Stimulated activated CD8-positive, alpha-beta memory T cell treated with anti-CD3 and anti-CD28 coated beads, Interleukin-12 subunit alpha, Interleukin-12 subunit beta, amount 100 ng/mL, for 1 hour (primary cell): Measurements from ENCODE around the gene CYP4F12.
"Not testable (repeated sequence)": the region's sequence is repeated elsewhere in the genome, so short reads cannot be mapped to it uniquely, and the experiment has no call there.

Experiments used
- DNase-seq: peaks from one replicate; pipeline ENCODE4 v3.0.0-alpha.2; 2020; ENCODE audit warnings: low read depth

CYP4F12 gene

DNA sequence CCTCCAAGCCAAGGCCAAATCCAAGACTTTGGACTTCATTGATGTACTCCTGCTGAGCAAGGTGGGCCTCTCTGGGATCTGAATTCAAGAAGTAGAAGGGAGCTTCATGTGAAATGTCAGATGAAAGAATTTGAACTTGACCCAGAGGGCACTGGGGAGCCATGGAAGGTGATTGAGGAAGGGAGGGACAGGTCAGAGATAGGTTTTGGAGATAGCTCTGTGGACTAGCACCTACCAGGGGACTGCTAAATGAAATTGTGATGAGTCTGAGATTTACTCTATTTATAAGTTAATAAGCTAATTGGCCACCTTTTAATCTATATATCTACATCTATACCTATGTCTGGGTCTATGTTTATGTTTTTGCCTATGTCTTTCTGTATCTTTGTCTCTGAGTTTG, 22.8 kb upstream of the CYP4F12 start:
- not testable (repeated sequence) for DNase-seq

- DNase-seq = no peak
Observed at GRCh38 chr19:15651791-15652190, 21.1 kb upstream of the CYP4F12 start.

DNA sequence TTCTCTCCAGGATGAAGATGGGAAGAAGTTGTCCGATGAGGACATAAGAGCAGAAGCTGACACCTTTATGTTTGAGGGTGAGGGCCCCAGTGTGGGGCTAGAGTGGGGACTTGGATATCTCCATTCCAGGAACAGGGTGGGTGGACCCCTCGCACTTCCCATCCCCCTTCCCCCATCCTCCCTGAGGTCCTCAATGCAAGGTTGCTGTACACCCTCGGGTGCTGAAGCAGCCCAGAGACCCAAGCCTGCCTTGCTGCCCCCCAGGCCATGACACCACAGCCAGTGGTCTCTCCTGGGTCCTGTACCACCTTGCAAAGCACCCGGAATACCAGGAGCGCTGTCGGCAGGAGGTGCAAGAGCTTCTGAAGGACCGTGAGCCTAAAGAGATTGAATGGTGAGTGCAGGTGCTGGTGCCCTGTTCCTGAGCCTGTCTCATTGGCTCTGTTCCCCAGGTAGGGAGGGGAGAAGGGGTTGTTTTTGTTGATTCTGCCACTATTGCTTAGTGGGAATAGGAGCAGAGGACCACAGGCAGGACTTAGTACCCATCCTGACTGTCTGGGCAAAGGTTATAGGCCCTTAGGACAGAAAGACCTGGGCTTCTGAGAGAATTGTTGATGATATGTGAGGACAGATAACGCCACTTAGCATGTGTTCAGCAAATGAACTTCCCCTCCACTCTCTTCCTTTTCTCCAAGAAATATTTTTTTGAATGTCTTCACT, 20.2 kb upstream of the CYP4F12 start:
- no peak for DNase-seq

DNA sequence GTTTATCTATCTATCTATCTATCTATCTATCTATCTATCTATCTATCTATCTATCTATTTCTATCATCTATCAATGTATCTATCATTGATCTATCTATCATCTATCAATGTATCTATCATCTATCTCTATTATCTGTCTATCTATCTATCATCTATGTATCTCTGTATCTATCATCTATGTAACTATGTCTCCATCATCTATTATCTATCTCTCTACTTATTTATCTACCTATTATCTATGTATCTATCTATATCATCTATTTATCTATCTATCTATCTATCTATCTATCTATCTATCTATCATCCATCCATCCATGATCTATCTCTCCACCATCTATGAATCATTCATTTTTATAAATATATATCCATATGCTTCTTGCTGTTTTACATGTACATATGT, 16.4 kb upstream of the CYP4F12 start:
- DNase-seq = no peak

- DNase-seq = no peak
Observed at GRCh38 chr19:15663247-15663646, 9.6 kb upstream of the CYP4F12 start.

DNA sequence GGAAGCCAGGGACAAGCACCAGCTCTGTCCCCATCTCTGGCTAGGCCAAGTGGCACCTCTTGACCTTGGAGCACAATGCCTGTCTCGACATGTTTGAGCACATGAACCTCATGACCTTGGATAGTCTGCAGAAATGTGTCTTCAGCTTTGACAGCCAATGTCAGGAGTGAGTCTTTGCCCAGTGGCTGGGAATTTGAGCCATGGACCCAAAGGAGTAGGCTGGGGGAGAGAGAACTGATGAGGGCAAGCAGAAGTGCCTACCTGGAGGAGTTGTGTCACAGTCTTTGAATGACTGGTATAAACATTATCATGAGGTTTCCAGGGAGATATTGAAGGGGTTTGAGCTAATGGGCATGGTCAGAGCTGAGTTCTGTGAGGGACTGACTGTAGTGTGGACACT, 6.7 kb upstream of the CYP4F12 start:
- no peak for DNase-seq

GRCh38 chr19:15666883-15667282, 6.0 kb upstream of the CYP4F12 start:
- DNase-seq = no peak

GRCh38 chr19:15669440-15669839, 3.4 kb upstream of the CYP4F12 start:
- no peak for DNase-seq

GRCh38 chr19:15669891-15670290, 3.0 kb upstream of the CYP4F12 start:
- no peak for DNase-seq

DNA sequence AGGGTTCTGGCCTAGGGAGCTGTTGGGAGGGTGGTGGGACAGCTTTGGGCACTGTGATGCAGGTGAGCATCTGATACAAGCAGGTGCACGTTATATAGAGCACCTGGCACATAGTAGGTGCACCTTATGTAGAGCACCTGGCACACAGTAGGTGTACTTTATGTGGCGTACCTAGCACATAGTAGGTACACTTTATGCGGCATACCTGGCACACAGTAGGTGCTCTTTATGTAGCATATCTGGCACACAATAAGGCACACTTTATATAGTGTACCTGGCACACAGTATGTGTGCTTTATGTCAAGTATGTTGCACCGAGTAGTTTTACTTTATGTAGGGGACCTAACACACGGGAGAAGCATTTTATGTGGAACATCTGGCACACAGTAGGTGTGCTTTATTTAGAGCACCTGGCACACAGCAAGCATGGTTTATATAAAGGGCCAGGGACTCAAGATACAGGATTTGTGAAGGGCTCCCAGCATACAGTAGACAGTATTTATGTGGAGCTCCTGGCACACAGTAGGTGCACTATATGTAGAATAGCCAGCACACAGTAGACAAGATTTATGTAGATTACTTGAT, 1.6 kb upstream of the CYP4F12 start:
- DNase-seq = no peak

GRCh38 chr19:15671891-15672579, 852 bp upstream of the CYP4F12 start:
- no peak for DNase-seq

DNA sequence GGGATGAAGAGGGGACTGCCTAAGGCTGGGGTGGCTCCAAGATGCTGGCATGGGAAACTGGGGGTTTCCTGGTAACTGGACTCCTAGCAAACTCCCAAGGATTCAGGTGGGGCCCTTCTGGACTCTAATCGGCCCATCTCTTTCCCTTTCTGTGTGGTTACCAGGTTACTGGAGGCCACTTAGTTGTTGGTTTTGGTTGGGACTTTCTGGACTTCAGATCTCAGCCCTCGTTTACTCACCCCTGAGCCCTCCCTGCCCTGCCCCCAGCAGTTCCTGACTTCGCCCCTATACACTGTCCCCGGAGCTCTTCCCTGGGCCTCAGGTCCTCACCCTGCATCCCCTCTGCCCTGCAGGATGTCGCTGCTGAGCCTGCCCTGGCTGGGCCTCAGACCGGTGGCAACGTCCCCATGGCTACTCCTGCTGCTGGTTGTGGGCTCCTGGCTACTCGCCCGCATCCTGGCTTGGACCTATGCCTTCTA, 328 bp downstream of the CYP4F12 start:
- no peak for DNase-seq

GRCh38 chr19:15675560-15675959, 2.7 kb downstream of the CYP4F12 start:
- DNase-seq = no peak

DNA sequence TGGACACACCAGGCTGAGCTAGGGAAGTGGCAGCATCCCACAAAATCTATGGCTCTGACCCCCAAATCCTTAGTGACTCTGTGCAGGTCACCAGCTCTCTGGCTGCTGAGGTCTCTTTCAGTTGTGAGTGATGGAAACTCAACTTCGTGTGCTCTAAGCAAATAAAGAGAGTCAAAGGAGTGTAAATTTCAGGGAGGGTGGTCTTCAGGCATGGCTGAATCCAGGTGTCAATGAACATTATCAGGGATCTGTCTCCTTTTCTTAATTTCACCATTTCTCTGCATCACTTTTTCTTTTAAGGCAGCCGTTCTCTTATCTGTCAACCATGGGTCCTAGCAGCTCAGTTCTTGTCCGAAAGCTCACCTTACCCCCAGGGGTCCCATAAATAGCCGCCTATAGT, 6.2 kb downstream of the CYP4F12 start:
- DNase-seq = no peak

DNA sequence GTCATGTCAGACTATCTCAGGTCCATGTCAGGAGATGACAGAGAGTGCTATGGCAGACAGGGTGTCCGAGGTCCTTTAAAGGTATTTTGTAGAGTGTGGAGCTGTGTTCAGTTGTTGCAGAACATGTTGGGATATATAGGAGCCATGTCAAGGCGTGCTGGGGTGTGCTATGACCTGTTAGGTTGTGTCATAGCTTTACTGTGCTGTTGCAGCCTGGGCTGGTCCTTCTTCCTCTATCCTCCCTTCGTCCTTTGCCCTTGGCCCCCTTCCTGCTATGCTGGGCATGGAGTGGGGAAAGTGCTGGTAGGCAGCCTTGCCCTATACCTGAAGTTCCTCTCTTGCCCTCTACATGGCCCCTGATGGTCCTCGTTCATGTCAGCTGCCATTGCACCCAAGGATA, 7.0 kb downstream of the CYP4F12 start:
- DNase-seq = not testable (repeated sequence)

GRCh38 chr19:15680478-15681322, 7.8 kb downstream of the CYP4F12 start:
- DNase-seq = no peak

GRCh38 chr19:15683411-15683810, 10.5 kb downstream of the CYP4F12 start:
- no peak for DNase-seq

DNA sequence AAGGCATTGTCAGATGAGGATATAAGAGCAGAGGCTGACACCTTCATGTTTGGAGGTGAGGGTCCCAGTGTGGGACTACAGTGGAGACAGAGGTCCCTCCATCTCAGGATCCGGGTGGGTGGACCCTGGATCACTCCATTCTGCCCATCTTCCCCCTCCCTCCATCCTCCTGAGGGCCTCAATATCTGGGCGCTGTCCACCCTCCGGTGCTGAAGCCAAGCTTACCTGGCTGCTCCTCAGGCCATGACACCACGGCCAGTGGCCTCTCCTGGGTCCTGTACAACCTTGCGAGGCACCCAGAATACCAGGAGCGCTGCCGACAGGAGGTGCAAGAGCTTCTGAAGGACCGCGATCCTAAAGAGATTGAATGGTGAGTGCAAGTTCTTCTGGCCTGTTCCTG, 11.9 kb downstream of the CYP4F12 start:
- DNase-seq = no peak

- DNase-seq = no peak
Observed at GRCh38 chr19:15696654-15697194, 23.8 kb downstream of the CYP4F12 start.

DNA sequence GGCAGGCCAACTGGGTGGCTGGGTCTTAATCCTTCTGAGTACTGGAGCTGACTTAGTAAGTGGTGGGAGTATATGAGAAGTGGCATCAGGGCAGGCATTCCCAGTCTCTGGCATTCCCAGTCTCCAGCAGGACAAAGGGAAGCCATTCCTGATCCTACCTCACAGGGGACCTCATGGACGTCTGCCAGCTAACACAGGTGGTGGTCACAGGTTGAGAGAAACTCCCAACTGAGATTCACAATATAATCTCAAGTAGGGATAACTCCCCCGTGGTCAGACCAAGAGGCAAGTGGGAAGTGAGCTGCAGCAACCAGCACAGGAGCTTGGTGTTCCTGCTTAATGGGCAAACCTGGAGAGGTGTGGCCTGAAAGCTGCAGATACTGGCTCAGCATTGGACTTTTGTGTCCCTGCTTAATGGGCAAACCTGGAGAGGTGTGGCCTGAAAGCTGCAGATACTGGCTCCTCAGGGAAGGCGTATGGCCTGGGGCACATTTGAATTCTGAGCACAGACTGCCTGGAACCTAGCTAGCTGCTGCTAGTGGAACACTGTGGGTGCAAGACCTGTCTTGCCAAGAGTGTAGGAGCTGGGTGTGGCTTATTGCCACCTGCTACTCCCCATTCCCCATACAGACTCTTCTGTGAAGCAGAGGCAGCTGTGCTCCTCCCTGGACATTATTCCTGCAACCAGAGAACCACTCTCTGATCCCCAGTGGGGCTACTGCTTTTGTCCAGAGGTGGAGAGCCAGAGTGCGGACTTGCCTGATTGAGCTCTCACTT, 29.1 kb downstream of the CYP4F12 start:
- DNase-seq = no peak

- peak; percentile 9 for DNase-seq
Observed at GRCh38 chr19:15702534-15702930, 29.6 kb downstream of the CYP4F12 start.
